K562 (cell line): ENCODE results near the gene SPATA3. TPM values are rescaled to one million over a fixed set of nuclear protein-coding genes. Genes with fewer than 3 reads are reported as not detected.

ENCODE experiments used
- ATAC-seq: fragments of 200-7000 bp; cut with Tn5 transposase; 3 replicates; pipeline ENCODE4 v1.9.1; 2020; ENCODE audit warnings: moderate library complexity
- BruUV-seq: library from RNA; stranded (reverse); fragments of 400-500 nt; replicated peaks from 2 replicates; lab custom pipeline; 2021; lab: Mats Ljungman, UMichigan
- CTCF ChIA-PET: fragments of 300-600 bp; formaldehyde crosslinking; extraction: SDS; loops from one replicate; lab custom pipeline; 2021; ENCODE audit warnings: low intra/inter-chr PET ratio; lab: Yijun Ruan, JAX
- POLR2A ChIA-PET: fragments of 300-600, 350-650 bp; sonication (Branson Sonifier 250); formaldehyde crosslinking; extraction: SDS; loops from one replicate; lab custom pipeline; 2021; ENCODE audit warnings: antibody characterized with exemption, inconsistent platforms; lab: Yijun Ruan, JAX
- DNase-seq, 4 experiments: peaks; one replicate each; pipeline versions ENCODE4 v3.0.0 to v3.0.0-alpha.2; 2011 to 2018; ENCODE audit warnings: low spot score in 3 of 4, mixed read lengths in 3 of 4; ENCODE audit errors: extremely low read depth in 1 of 4
- FAIRE-seq: peaks from 2 replicates; lab custom pipeline; 2011; peaks lifted over from hg19 to GRCh38; lab: Jason Lieb, UNC
- H2AFZ ChIP-seq: 2 replicates; pipeline ENCODE4 v1.6.0; 2011; ENCODE audit warnings: low read depth, low read length, control low read depth, inconsistent platforms
- H3K27ac ChIP-seq: fragments of 200-600 bp; 3 replicates; pipeline ENCODE4 v1.8.0; 2011; ENCODE audit warnings: low read depth, mild to moderate bottlenecking, control low read depth, inconsistent platforms, low read length, moderate library complexity, mixed read lengths; ENCODE audit errors: extremely low read depth
- H3K27me3 ChIP-seq, 2 experiments: fragments of 300-600 bp in 1 of 2; 2 replicates in 1 of 2; 3 replicates in 1 of 2; pipeline versions ENCODE4 v1.6.0 to v1.8.0; 2011; ENCODE audit warnings: inconsistent platforms in 2 of 2, low read length in 2 of 2, mild to moderate bottlenecking in 1 of 2, mixed read lengths in 1 of 2, moderate library complexity in 1 of 2; ENCODE audit not compliant: control insufficient read depth in 2 of 2, insufficient read depth in 2 of 2
- H3K36me3 ChIP-seq: fragments of 300-600 bp; 3 replicates; pipeline ENCODE4 v1.8.0; 2011; ENCODE audit warnings: mild to moderate bottlenecking, low read length, inconsistent platforms; ENCODE audit not compliant: control insufficient read depth, insufficient read depth
- H3K4me1 ChIP-seq, 2 experiments: fragments of 200-600 bp in 1 of 2; replicated peaks in 1 of 2; 2 replicates in 1 of 2; 3 replicates in 1 of 2; pipeline versions ENCODE4 v1.5.1 to v1.8.0; 2011; ENCODE audit warnings: inconsistent platforms in 2 of 2, low read length in 2 of 2, mild to moderate bottlenecking in 1 of 2, mixed read lengths in 1 of 2, moderate library complexity in 1 of 2; ENCODE audit not compliant: control insufficient read depth in 2 of 2, insufficient read depth in 2 of 2
- H3K4me2 ChIP-seq: 2 replicates; pipeline ENCODE4 v1.6.1; 2011; ENCODE audit warnings: low read length, control low read depth, inconsistent platforms, mixed read lengths; ENCODE audit not compliant: insufficient read depth
- H3K4me3 ChIP-seq: fragments of 200-600 bp; sonication (generic), shearing (Covaris generic); 2 replicates; pipeline ENCODE4 v1.5.1; 2016; ENCODE audit warnings: control low read depth, inconsistent platforms
- H3K79me2 ChIP-seq: fragments of 200-600 bp; 3 replicates; pipeline ENCODE4 v1.8.0; 2011; ENCODE audit warnings: low read length, inconsistent platforms; ENCODE audit not compliant: control insufficient read depth, insufficient read depth
- H3K9ac ChIP-seq, 2 experiments: 2 replicates each; pipeline versions ENCODE4 v1.6.0 to v1.6.1; 2011; ENCODE audit warnings: low read depth in 2 of 2, low read length in 2 of 2, control low read depth in 1 of 2, inconsistent platforms in 1 of 2, mild to moderate bottlenecking in 1 of 2, mixed read lengths in 1 of 2; ENCODE audit not compliant: insufficient read depth in 1 of 2
- H3K9me1 ChIP-seq: one replicate; pipeline ENCODE4 v1.6.0; 2011; ENCODE audit warnings: inconsistent platforms, mild to moderate bottlenecking, low read length, moderate library complexity; ENCODE audit not compliant: control insufficient read depth, insufficient read depth
- H3K9me3 ChIP-seq: replicated peaks from 2 replicates; pipeline ENCODE4 v1.5.1; 2011; ENCODE audit warnings: low read depth, low read length, inconsistent platforms; ENCODE audit not compliant: control insufficient read depth, insufficient read depth
- H4K20me1 ChIP-seq: replicated peaks from 2 replicates; pipeline ENCODE4 v1.6.1; 2011; ENCODE audit warnings: low read length, inconsistent platforms, mixed read lengths; ENCODE audit not compliant: control insufficient read depth, insufficient read depth
- CBX2 ChIP-seq: fragments of 200-600 bp; sonication (generic); IDR thresholded peaks from one replicate; pipeline ENCODE4 v1.6.1; 2012; ENCODE audit warnings: mild to moderate bottlenecking, low read length, inconsistent platforms; ENCODE audit not compliant: insufficient read depth, poor library complexity, severe bottlenecking
- COPS2 ChIP-seq: fragments of 450-650 bp; conservative IDR thresholded peaks from 2 replicates; pipeline ENCODE4 v1.6.1; 2016; ENCODE audit warnings: mild to moderate bottlenecking, moderate library complexity
- MXI1 ChIP-seq: IDR thresholded peaks from 2 replicates; pipeline ENCODE4 v1.6.1; 2011; ENCODE audit warnings: low read depth, mild to moderate bottlenecking, improper control_type of control experiment, low read length
- XRCC5 ChIP-seq: fragments of 200-400 bp; formaldehyde crosslinking; IDR thresholded peaks from 2 replicates; pipeline ENCODE4 v1.6.1; 2017; ENCODE audit warnings: low read depth, mild to moderate bottlenecking, low read length
- ZFP36 ChIP-seq: fragments of 150-350 bp; IDR thresholded peaks from 2 replicates; pipeline ENCODE4 v1.6.1; 2018; ENCODE audit warnings: low read length, low read depth; ENCODE audit not compliant: partially characterized antibody
- WGBS: fragments of 100-300 bp; shearing (Covaris generic); methylation state at CpG from one replicate; pipeline ENCODE4 v1.1.6; 2016; ENCODE audit warnings: low coverage, mixed read lengths; ENCODE audit not compliant: insufficient coverage; ENCODE audit errors: missing lambda C conversion rate; 5-methylcytosine and 5-hydroxymethylcytosine counted together
- in situ Hi-C: fragments of 300-500 bp; cut with MboI; formaldehyde crosslinking; loops from 4 replicates; pipeline ENCODE4 v1.15.0; 2018; ENCODE audit warnings: inconsistent platforms, mixed read lengths
- intact Hi-C: fragments of 100-400 bp; cut with micrococcal nuclease; formaldehyde crosslinking; loops from 2 replicates; pipeline ENCODE4 v1.14.2; 2022
- polyA plus RNA-seq, 8 experiments: library from polyadenylated mRNA; depleted of rRNA in 4 of 8; stranded (reverse) in 5 of 8; unstranded in 3 of 8; fragments of >200 nt; fragmentation: Nextera tagmentation in 2 of 8; fragmentation: Illumina TruSeq in 1 of 8; extraction: Ambion mirVana in 2 of 8; extraction: Trizol in 1 of 8; gene quantifications; 2 replicates each; pipeline versions ENCODE4 v1.2.1 to v1.2.3, GENCODE V29; 2011 to 2014; ENCODE audit warnings: inconsistent platforms in 1 of 8, missing spikeins in 1 of 8
- total RNA-seq, 7 experiments: library from RNA; depleted of rRNA in 6 of 7; stranded (reverse); fragments of >200 nt in 6 of 7; fragmentation: Illumina TruSeq in 2 of 7; extraction: Trizol in 2 of 7; gene quantifications; 2 replicates each; pipeline versions ENCODE4 v1.2.1 to v1.2.3, GENCODE V29; 2011 to 2021; ENCODE audit warnings: low replicate concordance in 1 of 7

SPATA3 gene
- total and polyA plus RNA-seq, 9 of the 15 experiments (the other 6 are each of a cell fraction or from before 2014, with no cell fraction given), result not detected

DNA sequence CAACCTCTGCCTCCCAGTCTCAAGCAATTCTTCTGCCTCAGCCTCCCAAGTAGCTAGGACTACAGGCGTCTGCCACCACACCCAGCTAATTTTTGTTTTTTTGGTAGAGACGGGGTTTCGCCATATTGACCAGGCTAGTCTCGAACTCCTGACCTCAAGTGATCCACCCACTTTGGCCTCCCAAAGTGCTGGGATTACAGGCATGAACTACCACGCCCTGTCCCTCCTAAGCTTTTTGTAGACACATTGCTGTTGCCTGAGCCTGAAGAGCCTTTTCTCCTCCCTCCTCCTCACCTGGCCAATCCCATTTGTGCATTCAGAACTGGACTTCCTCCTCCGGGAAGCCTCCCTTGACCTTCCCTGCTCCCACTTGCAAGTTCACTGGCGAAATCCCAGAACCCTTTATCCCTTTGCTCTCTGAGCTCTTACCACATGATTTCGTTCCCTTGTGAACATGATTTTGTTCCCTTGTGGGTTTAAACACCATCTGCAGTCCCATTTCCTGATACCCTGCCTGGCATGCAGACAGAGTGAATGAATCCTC lies 44.0 kb downstream of the SPATA3 start:
- CTCF ChIA-PET, result no interaction called here
- 3% methylated on average over 7 of the region's 8 CpGs for WGBS
- intact Hi-C loops, result no loop called here
- Histone ChIP-seq H3K9me1 (no peaks in the 10 kb centered on the region), H4K20me1 (no peaks in the 10 kb centered on the region), H3K27me3 (peaks cover 12 to 31% of the 10 kb centered on the region in 2 experiments), H3K27ac (no peak overlapping the region), H3K9me3 (no peaks in the 10 kb centered on the region), H2AFZ (no peak overlapping the region), H3K4me2 (no peak overlapping the region), H3K4me3 (no peak overlapping the region), H3K36me3 (no peaks in the 10 kb centered on the region), H3K4me1 (peaks cover 0 to 11% of the 10 kb centered on the region in 2 experiments; a peak in 2 of 5 replicates), H3K79me2 (no peaks in the 10 kb centered on the region), H3K9ac (no peak overlapping the region)
- no TSS peak for BruUV-seq
- POLR2A ChIA-PET, result interaction anchor here (1.7 kb wide), 1 partner anchor 9 kb away, joined by 4 read pairs; no protein-coding TSS in a partner anchor
- no peak for DNase-seq
- in situ Hi-C loops, result no loop called here
- no peak for FAIRE-seq
- no peak for ATAC-seq
- peak; percentile 79 for TF ChIP-seq ZFP36
- no peak for TF ChIP-seq COPS2
- TF ChIP-seq XRCC5, result no peak
- no peak for TF ChIP-seq MXI1
- peak; percentile 45 for TF ChIP-seq CBX2
